Common myeloid progenitor, CD34-positive (primary cell): ENCODE results near the gene MPPED1.

Experiments
- CTCF ChIA-PET: fragments of 350-600 bp; sonication (Branson Sonifier 250); formaldehyde crosslinking; loops from one replicate; lab custom pipeline; 2021; ENCODE audit warnings: antibody characterized with exemption; lab: Charles Lee
- POLR2A ChIA-PET: fragments of 350-600 bp; sonication (Branson Sonifier 250); formaldehyde crosslinking; loops from one replicate; lab custom pipeline; 2021; ENCODE audit warnings: antibody characterized with exemption; lab: Charles Lee
- DNase-seq, 3 donors: peaks; one replicate each; pipeline versions ENCODE4 v3.0.0 to v3.0.0-alpha.2; 2013
- H3K27ac ChIP-seq, 2 experiments: 1 replicate in 1 of 2; 2 replicates in 1 of 2; pipeline ENCODE4 v1.7.0; 2013; ENCODE audit warnings: inconsistent platforms in 2 of 2, low read length in 2 of 2, mild to moderate bottlenecking in 2 of 2, low read depth in 1 of 2, moderate library complexity in 1 of 2; ENCODE audit not compliant: severe bottlenecking in 2 of 2, insufficient read depth in 1 of 2, poor library complexity in 1 of 2
- H3K27me3 ChIP-seq, 5 experiments: replicated peaks in 2 of 5; 1 replicate in 3 of 5; 2 replicates in 2 of 5; pipeline versions ENCODE4 v1.6.1 to v1.7.0; 2013; ENCODE audit warnings: low read length in 4 of 5, mild to moderate bottlenecking in 2 of 5, moderate library complexity in 2 of 5, inconsistent platforms in 1 of 5; ENCODE audit not compliant: insufficient read depth in 5 of 5, control insufficient read depth in 4 of 5
- H3K36me3 ChIP-seq, 4 experiments: 1 replicate in 2 of 4; 2 replicates in 2 of 4; pipeline versions ENCODE4 v1.6.1 to v1.7.0; 2013; ENCODE audit warnings: low read length in 3 of 4, control low read depth in 1 of 4, mild to moderate bottlenecking in 1 of 4; ENCODE audit not compliant: control insufficient read depth in 4 of 4, insufficient read depth in 4 of 4
- H3K4me1 ChIP-seq, 4 experiments: 1 replicate in 3 of 4; 2 replicates in 1 of 4; pipeline versions ENCODE4 v1.6.1 to v1.7.1; 2013; ENCODE audit warnings: low read length in 3 of 4, mild to moderate bottlenecking in 3 of 4, control low read depth in 1 of 4, inconsistent platforms in 1 of 4, moderate library complexity in 1 of 4; ENCODE audit not compliant: control insufficient read depth in 4 of 4, insufficient read depth in 4 of 4; ENCODE audit errors: control extremely low read depth in 1 of 4
- H3K4me3 ChIP-seq, 7 experiments: 1 replicate in 4 of 7; 2 replicates in 3 of 7; pipeline versions ENCODE4 v1.5.1 to v1.7.0; 2013; ENCODE audit warnings: mild to moderate bottlenecking in 7 of 7, low read length in 6 of 7, moderate library complexity in 6 of 7, inconsistent platforms in 2 of 7, low read depth in 2 of 7, control low read depth in 1 of 7; ENCODE audit not compliant: insufficient read depth in 4 of 7, control insufficient read depth in 1 of 7; ENCODE audit errors: extremely low read depth in 1 of 7
- H3K9me3 ChIP-seq, 5 experiments: 1 replicate in 4 of 5; 2 replicates in 1 of 5; pipeline versions ENCODE4 v1.6.1 to v1.7.1; 2013; ENCODE audit warnings: low read length in 4 of 5, mild to moderate bottlenecking in 2 of 5, inconsistent platforms in 1 of 5, low read depth in 1 of 5, moderate library complexity in 1 of 5; ENCODE audit not compliant: control insufficient read depth in 4 of 5, insufficient read depth in 2 of 5; ENCODE audit errors: control extremely low read depth in 1 of 5
- WGBS: methylation state at CpG from one replicate; pipeline ENCODE4 v1.1.5; 2013; ENCODE audit not compliant: insufficient coverage; 5-methylcytosine and 5-hydroxymethylcytosine counted together

MPPED1 gene

GRCh38 chr22:43397766-43398165 lies 14.0 kb upstream of the MPPED1 start:
- peaks cover 0 to 35% (median 6%) of the 10 kb centered on the region in 5 experiments for H3K27me3 ChIP-seq

GRCh38 chr22:43398246-43398645 lies 13.6 kb upstream of the MPPED1 start:
- H3K4me3 ChIP-seq: no peak overlapping the region
- no peaks in the 10 kb centered on the region for H3K36me3 ChIP-seq
- 88% methylated on average over 5 of the region's 5 CpGs for WGBS
- no peaks in the 10 kb centered on the region for H3K4me1 ChIP-seq
- no peak for DNase-seq
- ChIA-PET POLR2A (no interaction called here), CTCF (no interaction called here)
- H3K27ac ChIP-seq: no peak overlapping the region
- peaks cover 0 to 35% (median 6%) of the 10 kb centered on the region in 5 experiments for H3K27me3 ChIP-seq
- peaks cover 0 to 3% (median 0%) of the 10 kb centered on the region in 5 experiments for H3K9me3 ChIP-seq

More at GRCh38 chr22:43397766-43398165, 14.0 kb upstream of the MPPED1 start:
- H3K27ac ChIP-seq: no peak overlapping the region
- H3K9me3 ChIP-seq: peaks cover 0 to 3% (median 0%) of the 10 kb centered on the region in 5 experiments
- no peaks in the 10 kb centered on the region for H3K4me1 ChIP-seq
- POLR2A ChIA-PET: no interaction called here
- no peaks in the 10 kb centered on the region for H3K36me3 ChIP-seq
- CTCF ChIA-PET: no interaction called here
- no peak overlapping the region for H3K4me3 ChIP-seq
- DNase-seq: no peak
- WGBS: 93% methylated on average over 7 of the region's 7 CpGs

- Histone ChIP-seq H3K27ac (no peak overlapping the region), H3K27me3 (peaks cover 0 to 38% (median 6%) of the 10 kb centered on the region in 5 experiments), H3K9me3 (peaks cover 0 to 2% (median 0%) of the 10 kb centered on the region in 5 experiments), H3K4me1 (no peaks in the 10 kb centered on the region), H3K36me3 (no peaks in the 10 kb centered on the region), H3K4me3 (no peak overlapping the region)
- WGBS: 92% methylated on average over 8 of the region's 8 CpGs
- no peak for DNase-seq
- POLR2A ChIA-PET: no interaction called here
- CTCF ChIA-PET: no interaction called here
Observed at GRCh38 chr22:43398910-43399309, 12.9 kb upstream of the MPPED1 start.

- Histone ChIP-seq H3K36me3 (no peaks in the 10 kb centered on the region), H3K27ac (no peak overlapping the region), H3K4me3 (no peak overlapping the region), H3K9me3 (no peaks in the 10 kb centered on the region), H3K4me1 (no peaks in the 10 kb centered on the region), H3K27me3 (peaks cover 0 to 38% (median 6%) of the 10 kb centered on the region in 5 experiments)
- ChIA-PET POLR2A (no interaction called here), CTCF (no interaction called here)
- DNase-seq: no peak
- 93% methylated on average over 21 of the region's 25 CpGs for WGBS
Observed at GRCh38 chr22:43399338-43399979, 12.4 kb upstream of the MPPED1 start.

- WGBS: 96% methylated on average over 4 of the region's 6 CpGs
- Histone ChIP-seq H3K27ac (no peak overlapping the region), H3K27me3 (peaks cover 0 to 38% (median 6%) of the 10 kb centered on the region in 5 experiments), H3K36me3 (no peaks in the 10 kb centered on the region), H3K4me3 (no peak overlapping the region), H3K4me1 (no peaks in the 10 kb centered on the region), H3K9me3 (no peaks in the 10 kb centered on the region)
- no peak for DNase-seq
- CTCF ChIA-PET: no interaction called here
- POLR2A ChIA-PET: no interaction called here
Observed at GRCh38 chr22:43399980-43400358, 11.8 kb upstream of the MPPED1 start.

GRCh38 chr22:43400449-43400848 lies 11.4 kb upstream of the MPPED1 start:
- Histone ChIP-seq H3K4me1 (no peaks in the 10 kb centered on the region), H3K27me3 (peaks cover 0 to 34% (median 5%) of the 10 kb centered on the region in 5 experiments), H3K4me3 (no peak overlapping the region), H3K36me3 (no peaks in the 10 kb centered on the region), H3K9me3 (no peaks in the 10 kb centered on the region), H3K27ac (no peak overlapping the region)
- ChIA-PET CTCF (no interaction called here), POLR2A (no interaction called here)
- no peak for DNase-seq
- 93% methylated on average over 9 of the region's 14 CpGs for WGBS

GRCh38 chr22:43401233-43401632 lies 10.6 kb upstream of the MPPED1 start:
- DNase-seq: no peak
- H3K4me3 ChIP-seq: no peak overlapping the region
- POLR2A ChIA-PET: no interaction called here
- no peak overlapping the region for H3K27ac ChIP-seq
- H3K9me3 ChIP-seq: no peaks in the 10 kb centered on the region
- no peaks in the 10 kb centered on the region for H3K4me1 ChIP-seq
- CTCF ChIA-PET: no interaction called here
- 88% methylated on average over 5 of the region's 5 CpGs for WGBS
- H3K27me3 ChIP-seq: peaks cover 0 to 29% (median 3%) of the 10 kb centered on the region in 5 experiments
- no peaks in the 10 kb centered on the region for H3K36me3 ChIP-seq
